Neuron (in vitro differentiated cells): ENCODE results near the gene TVP23C.
"Not testable (repeated sequence)": the region's sequence is repeated elsewhere in the genome, so short reads cannot be mapped to it uniquely, and the experiment has no call there.

Source experiments
- H2AFZ ChIP-seq: one replicate; pipeline ENCODE4 v1.6.1; 2013; ENCODE audit warnings: low read depth, mild to moderate bottlenecking, inconsistent platforms, low read length, moderate library complexity
- H3K27me3 ChIP-seq: one replicate; pipeline ENCODE4 v1.6.1; 2013; ENCODE audit warnings: low read length; ENCODE audit not compliant: insufficient read depth
- H3K36me3 ChIP-seq: one replicate; pipeline ENCODE4 v1.6.1; 2013; ENCODE audit warnings: low read length; ENCODE audit not compliant: insufficient read depth
- H3K4me1 ChIP-seq: one replicate; pipeline ENCODE4 v1.6.1; 2013; ENCODE audit warnings: low read length; ENCODE audit not compliant: insufficient read depth
- H3K4me3 ChIP-seq: 2 replicates; pipeline ENCODE4 v1.5.1; 2013; ENCODE audit warnings: mild to moderate bottlenecking, low read length, moderate library complexity
- H3K9me3 ChIP-seq: one replicate; pipeline ENCODE4 v1.6.1; 2013; ENCODE audit warnings: low read length

The TVP23C gene

DNA sequence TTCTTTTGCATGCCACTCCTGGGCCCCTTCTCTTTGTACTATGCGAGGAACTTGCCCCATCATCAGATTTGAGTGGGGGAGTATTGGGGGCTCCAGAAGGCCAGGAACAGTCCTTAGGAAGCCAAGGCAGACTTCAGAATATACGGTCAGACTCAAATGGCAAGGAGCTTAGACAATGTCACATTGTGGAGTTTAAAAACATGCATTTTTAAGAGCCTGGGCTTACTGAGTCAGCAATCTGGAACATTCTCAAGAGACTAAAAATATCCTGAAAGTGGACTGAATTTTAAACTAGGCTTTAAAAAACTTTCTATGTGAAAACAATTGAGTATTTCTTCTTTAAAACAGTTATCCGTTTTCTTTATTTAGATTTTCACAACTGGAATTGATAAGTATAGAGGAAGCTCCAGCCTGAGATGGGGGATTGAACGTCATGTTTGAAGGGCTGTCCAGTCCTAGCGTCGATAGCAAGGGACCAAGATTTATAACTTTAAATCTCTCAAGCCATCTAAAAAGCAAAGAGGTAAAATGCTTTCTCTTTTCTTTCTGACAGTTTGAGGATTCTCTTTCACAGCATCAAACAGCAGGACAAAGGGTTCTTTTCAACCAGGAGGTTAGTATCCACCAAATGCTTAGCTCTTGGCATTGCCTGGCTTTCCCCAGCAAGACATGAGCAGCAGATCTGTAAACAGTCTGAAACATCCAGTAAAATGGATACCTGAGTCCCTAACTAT lies 50.1 kb downstream of the TVP23C start:
- no peak overlapping the region for H2AFZ ChIP-seq

DNA sequence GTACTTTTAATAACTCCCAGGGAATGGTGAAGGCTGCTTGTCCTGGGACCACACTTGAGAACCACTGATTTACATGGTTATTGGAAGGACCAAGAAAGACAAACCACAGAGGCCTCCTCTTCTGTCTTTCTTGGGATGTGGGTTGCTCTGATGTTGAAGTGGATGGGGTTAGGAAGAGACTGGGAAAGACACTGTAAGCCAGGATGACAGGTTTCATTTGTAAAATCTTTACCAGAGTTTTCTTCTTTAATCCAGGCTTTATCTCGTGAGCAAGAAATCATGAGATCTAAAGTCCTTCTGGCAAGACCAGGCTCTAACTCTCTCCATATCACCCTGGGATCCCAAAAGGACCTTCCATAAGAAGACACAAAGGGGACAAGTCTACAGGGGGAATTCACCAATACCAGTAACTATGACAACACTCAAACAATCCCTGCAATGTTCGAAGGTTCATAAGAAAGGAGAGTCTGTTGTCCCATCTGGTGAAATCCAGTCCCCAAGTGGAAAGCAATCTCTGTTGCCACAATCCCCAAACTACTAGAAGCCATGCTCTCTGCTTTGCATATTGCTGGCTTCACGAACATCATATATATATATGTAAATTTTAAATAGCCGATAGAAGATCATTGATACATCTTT lies 51.1 kb downstream of the TVP23C start:
- peaks cover 11% of the 10 kb centered on the region for H3K36me3 ChIP-seq
- H3K4me3 ChIP-seq = no peak overlapping the region
- H3K27me3 ChIP-seq = no peaks in the 10 kb centered on the region
- H3K4me1 ChIP-seq = peaks cover 23% of the 10 kb centered on the region
- no peak overlapping the region for H2AFZ ChIP-seq
- peaks cover 8% of the 10 kb centered on the region for H3K9me3 ChIP-seq

More for the DNA sequence above, 50.1 kb downstream of the TVP23C start:
- Histone ChIP-seq H3K4me3 (no peak overlapping the region), H3K36me3 (peaks cover 11% of the 10 kb centered on the region), H3K4me1 (peaks cover 23% of the 10 kb centered on the region), H3K27me3 (no peaks in the 10 kb centered on the region), H3K9me3 (peaks cover 6% of the 10 kb centered on the region)

DNA sequence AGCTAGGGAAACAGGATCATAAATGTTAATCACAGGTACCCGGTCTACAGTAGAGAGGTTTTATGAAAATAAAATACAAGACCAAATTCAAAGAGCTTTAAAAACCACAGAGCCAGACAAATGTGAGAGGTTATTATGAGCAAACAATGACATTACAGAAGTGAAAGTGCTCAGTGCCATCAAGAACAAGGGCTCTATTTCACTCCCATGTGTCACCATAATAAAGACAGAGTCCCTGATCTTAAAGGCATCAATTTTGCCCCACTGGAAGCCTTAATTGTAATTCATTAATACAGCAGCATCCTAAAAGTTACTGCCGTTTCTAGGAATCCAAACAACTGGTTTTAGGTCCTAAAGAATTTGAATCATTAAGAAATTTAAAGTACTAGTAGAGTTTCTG lies 52.1 kb downstream of the TVP23C start:
- H3K36me3 ChIP-seq = peaks cover 9% of the 10 kb centered on the region
- peaks cover 6% of the 10 kb centered on the region for H3K9me3 ChIP-seq
- H3K27me3 ChIP-seq = no peaks in the 10 kb centered on the region
- H3K4me1 ChIP-seq = peaks cover 23% of the 10 kb centered on the region
- no peak overlapping the region for H2AFZ ChIP-seq
- H3K4me3 ChIP-seq = no peak overlapping the region

DNA sequence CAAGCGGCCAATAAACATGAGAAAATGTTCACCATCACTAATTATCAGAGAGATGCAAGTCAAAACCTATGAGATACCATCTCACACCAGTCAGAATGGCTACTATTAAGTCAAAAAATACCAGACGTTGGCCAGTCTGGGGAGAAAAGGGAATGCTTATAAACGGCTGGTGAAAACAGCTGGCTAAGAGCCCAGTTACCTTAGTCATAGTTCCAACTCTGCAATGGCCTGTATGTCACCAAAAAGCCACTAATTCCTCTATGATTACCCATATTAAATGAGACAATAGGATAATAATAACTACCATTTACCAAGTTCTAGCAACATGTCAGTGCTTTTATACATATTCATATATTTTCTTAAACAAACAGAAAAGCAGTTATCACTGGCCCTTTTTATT lies 52.9 kb downstream of the TVP23C start:
- Histone ChIP-seq H2AFZ (no peak overlapping the region), H3K36me3 (peaks cover 2% of the 10 kb centered on the region), H3K4me3 (no peak overlapping the region), H3K4me1 (peaks cover 23% of the 10 kb centered on the region), H3K9me3 (peaks cover 6% of the 10 kb centered on the region), H3K27me3 (no peaks in the 10 kb centered on the region)

DNA sequence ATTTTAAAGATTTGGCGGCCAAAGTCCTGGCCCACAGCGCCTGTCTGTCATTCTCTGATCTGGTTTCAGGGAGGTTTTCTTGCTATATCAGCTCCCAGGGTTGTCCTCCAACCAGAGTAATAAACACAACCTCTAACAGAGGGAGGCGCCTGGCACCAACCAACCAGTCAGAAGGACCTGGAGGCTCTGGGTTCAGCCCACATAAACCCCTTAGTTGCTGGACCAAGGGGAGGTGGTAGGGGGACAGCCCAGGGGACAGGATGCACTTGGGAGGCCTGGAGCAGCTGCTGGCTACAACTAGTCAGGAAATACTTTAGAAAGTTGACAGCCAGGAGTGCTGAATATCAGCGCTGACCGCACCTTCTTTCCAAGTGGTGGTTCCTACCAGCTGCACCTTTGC lies 54.2 kb downstream of the TVP23C start:
- no peaks in the 10 kb centered on the region for H3K27me3 ChIP-seq
- no peak overlapping the region for H2AFZ ChIP-seq
- H3K4me1 ChIP-seq = peaks cover 23% of the 10 kb centered on the region
- H3K4me3 ChIP-seq = no peak overlapping the region
- H3K9me3 ChIP-seq = peaks cover 6% of the 10 kb centered on the region
- peaks cover 2% of the 10 kb centered on the region for H3K36me3 ChIP-seq

DNA sequence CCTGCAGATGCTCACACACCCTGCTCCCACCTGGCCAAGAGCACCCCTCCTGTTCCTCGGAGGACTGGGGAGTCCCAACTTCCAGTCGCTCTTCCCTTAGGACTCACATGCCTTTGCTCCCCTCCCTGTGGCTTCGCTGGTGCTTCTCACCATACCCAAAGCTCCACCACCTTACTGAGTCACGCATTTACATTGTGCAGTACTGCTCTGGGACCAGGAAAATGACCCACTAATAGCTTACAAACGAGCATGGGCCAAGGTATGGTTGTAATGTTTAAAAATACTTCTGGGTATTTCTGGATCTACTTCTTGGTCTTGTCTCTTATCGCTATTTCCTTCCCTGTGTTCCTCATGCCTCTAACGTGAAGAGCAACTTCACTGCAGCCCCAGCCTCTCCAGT lies 54.8 kb downstream of the TVP23C start:
- Histone ChIP-seq H2AFZ (no peak overlapping the region), H3K4me3 (no peak overlapping the region), H3K4me1 (peaks cover 17% of the 10 kb centered on the region), H3K9me3 (peaks cover 6% of the 10 kb centered on the region), H3K27me3 (no peaks in the 10 kb centered on the region), H3K36me3 (peaks cover 2% of the 10 kb centered on the region)

DNA sequence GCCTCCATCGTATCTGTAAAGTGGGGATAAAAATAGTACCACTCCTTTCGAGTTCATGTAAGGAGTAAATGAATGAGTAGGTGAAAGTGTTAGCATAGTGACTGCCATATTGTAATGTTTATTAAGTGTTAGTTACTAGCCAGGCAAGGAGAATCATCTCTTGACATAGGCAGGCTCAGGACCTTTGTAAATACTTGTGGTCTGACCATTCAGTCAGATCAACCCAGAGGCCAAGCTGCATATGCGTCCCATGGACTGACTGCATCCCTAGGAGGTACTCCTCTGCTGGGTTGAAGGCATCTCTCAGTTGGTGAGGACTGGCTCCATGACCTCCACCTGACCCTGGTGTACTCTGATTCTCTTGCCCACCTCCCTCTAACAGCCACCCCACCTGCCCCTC lies 55.4 kb downstream of the TVP23C start:
- peaks cover 2% of the 10 kb centered on the region for H3K36me3 ChIP-seq
- peaks cover 6% of the 10 kb centered on the region for H3K9me3 ChIP-seq
- H3K4me1 ChIP-seq = peaks cover 11% of the 10 kb centered on the region
- no peak overlapping the region for H3K4me3 ChIP-seq
- H3K27me3 ChIP-seq = no peaks in the 10 kb centered on the region
- H2AFZ ChIP-seq = no peak overlapping the region

DNA sequence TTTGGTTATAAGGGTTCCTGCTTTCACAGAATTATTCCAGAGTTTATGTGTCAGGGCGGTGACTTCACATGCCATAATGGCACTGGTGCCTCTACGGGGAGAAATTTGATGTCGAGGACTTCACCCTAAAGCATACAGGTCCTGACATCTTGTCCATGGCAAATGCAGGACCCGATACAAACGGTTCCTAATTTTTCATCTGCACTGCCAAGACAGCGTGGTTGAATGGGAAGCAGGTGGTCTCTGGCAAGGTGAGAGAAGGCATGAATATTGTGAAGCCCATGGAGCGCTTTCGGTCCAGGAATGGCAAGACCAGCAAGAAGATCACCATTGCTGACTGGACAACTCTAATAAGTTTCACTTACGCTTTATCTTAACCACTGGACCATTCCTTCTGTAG lies 56.3 kb downstream of the TVP23C start:
- H3K4me3 ChIP-seq = no peak overlapping the region
- H3K36me3 ChIP-seq = peaks cover 2% of the 10 kb centered on the region
- H3K27me3 ChIP-seq = no peaks in the 10 kb centered on the region
- peaks cover 6% of the 10 kb centered on the region for H3K9me3 ChIP-seq
- H2AFZ ChIP-seq = no peak overlapping the region
- peaks cover 2% of the 10 kb centered on the region for H3K4me1 ChIP-seq

DNA sequence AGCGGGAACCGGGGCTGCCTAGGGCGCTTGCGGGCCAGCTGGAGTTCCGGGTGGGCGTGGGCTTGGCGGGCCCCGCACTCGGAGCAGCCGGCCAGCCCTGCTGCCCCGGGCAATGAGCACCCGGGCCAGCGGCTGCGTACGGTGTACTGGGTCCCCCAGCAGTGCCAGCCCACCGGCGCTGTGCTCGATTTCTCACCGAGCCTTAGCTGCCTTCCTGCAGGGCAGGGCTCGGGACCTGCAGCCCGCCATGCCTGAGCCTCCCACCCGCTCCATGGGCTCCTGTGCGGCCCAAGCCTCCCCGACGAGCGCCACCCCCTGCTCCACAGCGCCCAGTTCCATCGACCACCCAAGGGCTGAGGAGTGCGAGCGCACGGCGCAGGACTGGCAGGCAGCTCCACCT lies 57.6 kb downstream of the TVP23C start:
- H3K27me3 ChIP-seq, H3K4me3 ChIP-seq, H3K36me3 ChIP-seq, H3K4me1 ChIP-seq, H2AFZ ChIP-seq, H3K9me3 ChIP-seq: not testable (repeated sequence)

DNA sequence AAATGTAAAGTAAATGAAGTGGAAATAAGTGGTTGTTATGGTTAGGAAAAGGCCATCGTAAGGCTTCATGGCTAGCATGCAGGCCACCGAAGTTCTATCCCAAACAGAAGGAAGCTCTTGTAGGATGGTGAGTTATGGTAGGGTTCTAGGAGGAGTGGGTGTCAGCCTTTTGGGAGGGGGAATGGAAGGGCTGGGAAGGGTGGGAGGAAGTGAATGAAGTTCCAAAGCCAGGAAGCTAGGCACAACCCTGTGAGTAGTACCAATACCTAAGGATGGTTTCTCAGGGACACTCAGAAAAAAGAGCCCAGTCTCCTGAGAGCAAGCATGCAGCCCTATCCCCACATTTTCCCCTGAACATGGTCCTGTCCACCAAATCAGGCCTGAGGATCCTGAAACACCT lies 59.6 kb downstream of the TVP23C start:
- peaks cover 6% of the 10 kb centered on the region for H3K9me3 ChIP-seq
- no peak overlapping the region for H2AFZ ChIP-seq
- no peaks in the 10 kb centered on the region for H3K4me1 ChIP-seq
- no peak overlapping the region for H3K4me3 ChIP-seq
- no peaks in the 10 kb centered on the region for H3K27me3 ChIP-seq
- peaks cover 2% of the 10 kb centered on the region for H3K36me3 ChIP-seq

DNA sequence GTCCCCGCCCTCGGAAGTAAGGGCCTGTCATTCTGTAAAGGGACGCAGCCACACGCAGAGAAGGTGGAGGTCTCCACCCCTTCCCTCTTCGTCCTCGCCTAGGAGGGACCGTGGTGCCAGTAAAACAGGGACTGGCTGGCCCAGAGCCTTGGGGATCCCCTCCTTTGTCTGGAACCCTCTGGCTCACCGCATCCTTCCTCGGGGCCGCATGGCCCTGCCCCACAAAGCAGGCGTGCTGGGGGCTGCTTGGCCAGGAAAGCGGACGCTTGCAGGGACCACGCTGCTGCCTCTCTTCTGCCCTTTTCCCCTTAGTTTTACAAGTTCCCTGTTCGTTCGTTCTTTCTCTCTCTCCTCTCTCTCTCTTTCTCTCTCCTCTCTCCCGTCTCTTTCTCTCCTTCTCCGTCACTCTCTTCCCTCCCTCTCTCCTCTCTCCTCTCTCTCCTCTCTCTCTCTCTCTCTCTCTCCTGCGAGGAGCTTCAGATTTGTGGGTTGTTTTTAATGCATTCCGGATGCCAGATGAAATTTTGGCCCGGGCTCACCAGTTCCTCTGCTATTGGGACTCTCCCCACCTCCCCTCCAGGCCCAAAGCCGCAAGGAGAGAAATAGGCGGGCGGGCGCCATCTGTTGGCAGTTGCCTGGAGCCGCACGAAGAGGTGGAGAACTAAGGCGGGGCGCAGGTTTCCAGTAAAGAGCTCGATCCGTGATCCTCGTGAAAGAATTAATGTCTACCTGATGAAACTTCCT lies 60.7 kb downstream of the TVP23C start:
- Histone ChIP-seq H3K27me3 (no peaks in the 10 kb centered on the region), H3K9me3 (peaks cover 3% of the 10 kb centered on the region), H3K4me1 (no peaks in the 10 kb centered on the region), H2AFZ (no peak overlapping the region), H3K4me3 (no peak overlapping the region), H3K36me3 (peaks cover 2% of the 10 kb centered on the region)

DNA sequence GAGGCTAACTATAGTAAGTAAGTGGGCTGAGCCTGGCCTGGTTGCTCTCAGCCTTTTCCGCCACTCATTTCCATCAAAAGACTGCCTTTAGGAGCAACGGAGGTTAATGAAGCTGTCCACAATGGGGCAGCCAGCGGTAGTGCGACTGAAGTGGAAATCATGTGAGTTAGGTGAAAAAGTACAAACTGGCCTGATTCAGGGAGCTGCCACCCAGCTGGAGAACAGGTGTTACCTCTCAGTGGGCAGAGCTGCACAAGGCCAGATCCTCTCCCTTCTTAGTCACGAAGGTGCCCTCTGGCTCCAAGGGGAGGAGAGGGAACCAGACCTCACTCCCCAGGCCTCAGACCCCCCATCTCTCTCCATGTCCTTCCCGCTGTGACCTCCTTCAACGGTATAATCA lies 61.5 kb downstream of the TVP23C start:
- no peaks in the 10 kb centered on the region for H3K4me1 ChIP-seq
- no peaks in the 10 kb centered on the region for H3K36me3 ChIP-seq
- H3K27me3 ChIP-seq = no peaks in the 10 kb centered on the region

DNA sequence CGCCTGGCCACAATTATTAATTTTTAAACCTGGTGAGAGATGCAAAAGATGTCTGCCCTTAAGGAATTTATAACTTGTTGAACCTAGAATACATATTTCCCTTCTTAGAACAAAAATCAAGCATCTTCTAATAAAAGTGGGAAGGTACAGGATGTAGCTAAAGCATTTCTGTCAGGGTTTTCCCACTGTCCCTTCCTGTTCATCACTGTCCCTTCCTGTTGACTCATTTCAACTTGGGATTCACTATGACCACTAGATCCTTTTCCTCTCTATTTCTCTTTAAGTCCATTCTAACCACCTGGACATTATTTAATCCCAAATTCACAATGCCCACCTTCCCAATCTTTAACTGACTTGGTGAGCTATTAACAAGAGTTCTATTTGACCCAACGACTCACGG lies 62.0 kb downstream of the TVP23C start:
- Histone ChIP-seq H3K4me1 (no peaks in the 10 kb centered on the region), H3K4me3 (no peak overlapping the region), H3K9me3 (no peaks in the 10 kb centered on the region), H2AFZ (no peak overlapping the region), H3K27me3 (no peaks in the 10 kb centered on the region), H3K36me3 (no peaks in the 10 kb centered on the region)

More for the DNA sequence above, 61.5 kb downstream of the TVP23C start:
- Histone ChIP-seq H3K9me3 (no peaks in the 10 kb centered on the region), H3K4me3 (no peak overlapping the region), H2AFZ (no peak overlapping the region)
